DOHH2 (cell line): Measurements from ENCODE around the gene FAM3B.

Experiments used
- H3F3A ChIP-seq: fragments of 200-600 bp; sonication (generic), shearing (Covaris generic); 2 replicates; pipeline ENCODE4 v1.6.0; 2016; ENCODE audit warnings: antibody characterized with exemption, mild to moderate bottlenecking; ENCODE audit not compliant: control insufficient read depth, insufficient read depth
- H3K27ac ChIP-seq: fragments of 200-600 bp; sonication (generic); 2 replicates; pipeline ENCODE4 v1.5.1; 2014; ENCODE audit warnings: low read depth, mild to moderate bottlenecking, low read length, moderate library complexity
- H3K27me3 ChIP-seq: fragments of 200-600 bp; sonication (generic); 2 replicates; pipeline ENCODE4 v1.6.1; 2014; ENCODE audit warnings: mild to moderate bottlenecking, low read length, mixed read lengths; ENCODE audit not compliant: control insufficient read depth
- H3K36me3 ChIP-seq: fragments of 200-600 bp; sonication (generic); 2 replicates; pipeline ENCODE4 v1.6.1; 2014; ENCODE audit warnings: mild to moderate bottlenecking, low read length, moderate library complexity, mixed read lengths; ENCODE audit not compliant: control insufficient read depth
- H3K4me1 ChIP-seq: fragments of 200-600 bp; sonication (generic); 2 replicates; pipeline ENCODE4 v1.6.1; 2014; ENCODE audit warnings: mild to moderate bottlenecking, low read length, mixed read lengths; ENCODE audit not compliant: control insufficient read depth
- H3K4me2 ChIP-seq: fragments of 200-600 bp; sonication (generic); 2 replicates; pipeline ENCODE4 v1.6.0; 2014; ENCODE audit warnings: mild to moderate bottlenecking, low read length, moderate library complexity
- H3K4me3 ChIP-seq: fragments of 200-600 bp; sonication (generic); 2 replicates; pipeline ENCODE4 v1.5.1; 2014; ENCODE audit warnings: mild to moderate bottlenecking, low read length, mixed read lengths
- H3K79me2 ChIP-seq: fragments of 200-600 bp; sonication (generic); 2 replicates; pipeline ENCODE4 v1.6.1; 2014; ENCODE audit warnings: mild to moderate bottlenecking, low read length, mixed read lengths; ENCODE audit not compliant: control insufficient read depth
- H3K9me2 ChIP-seq: fragments of 200-600 bp; sonication (generic); replicated peaks from 2 replicates; pipeline ENCODE4 v1.6.1; 2014; ENCODE audit warnings: mild to moderate bottlenecking, low read length, mixed read lengths; ENCODE audit not compliant: control insufficient read depth
- H3K9me3 ChIP-seq: fragments of 200-600 bp; sonication (generic); 2 replicates; pipeline ENCODE4 v1.6.1; 2014; ENCODE audit warnings: antibody characterized with exemption, low read length, mixed read lengths; ENCODE audit not compliant: control insufficient read depth, insufficient read depth
- H4K20me1 ChIP-seq: fragments of 200-600 bp; sonication (generic); 2 replicates; pipeline ENCODE4 v1.6.0; 2014; ENCODE audit warnings: low read depth, mild to moderate bottlenecking, antibody characterized with exemption, low read length, moderate library complexity; ENCODE audit not compliant: control insufficient read depth, insufficient read depth
- EZH2phosphoT487 ChIP-seq: fragments of 200-600 bp; sonication (generic); IDR thresholded peaks from 2 replicates; pipeline ENCODE4 v1.6.1; 2017; ENCODE audit warnings: borderline replicate concordance, mild to moderate bottlenecking, antibody characterized with exemption, low read length, moderate library complexity, mixed read lengths
- TF ChIP-seq, protein P1 (sequence below): fragments of 200-600 bp; sonication (generic); IDR thresholded peaks from one replicate; pipeline ENCODE4 v1.5.1; 2014; ENCODE audit warnings: antibody characterized with exemption, mild to moderate bottlenecking, low read depth, low read length; ENCODE audit not compliant: poor library complexity, severe bottlenecking

FAM3B gene

DNA sequence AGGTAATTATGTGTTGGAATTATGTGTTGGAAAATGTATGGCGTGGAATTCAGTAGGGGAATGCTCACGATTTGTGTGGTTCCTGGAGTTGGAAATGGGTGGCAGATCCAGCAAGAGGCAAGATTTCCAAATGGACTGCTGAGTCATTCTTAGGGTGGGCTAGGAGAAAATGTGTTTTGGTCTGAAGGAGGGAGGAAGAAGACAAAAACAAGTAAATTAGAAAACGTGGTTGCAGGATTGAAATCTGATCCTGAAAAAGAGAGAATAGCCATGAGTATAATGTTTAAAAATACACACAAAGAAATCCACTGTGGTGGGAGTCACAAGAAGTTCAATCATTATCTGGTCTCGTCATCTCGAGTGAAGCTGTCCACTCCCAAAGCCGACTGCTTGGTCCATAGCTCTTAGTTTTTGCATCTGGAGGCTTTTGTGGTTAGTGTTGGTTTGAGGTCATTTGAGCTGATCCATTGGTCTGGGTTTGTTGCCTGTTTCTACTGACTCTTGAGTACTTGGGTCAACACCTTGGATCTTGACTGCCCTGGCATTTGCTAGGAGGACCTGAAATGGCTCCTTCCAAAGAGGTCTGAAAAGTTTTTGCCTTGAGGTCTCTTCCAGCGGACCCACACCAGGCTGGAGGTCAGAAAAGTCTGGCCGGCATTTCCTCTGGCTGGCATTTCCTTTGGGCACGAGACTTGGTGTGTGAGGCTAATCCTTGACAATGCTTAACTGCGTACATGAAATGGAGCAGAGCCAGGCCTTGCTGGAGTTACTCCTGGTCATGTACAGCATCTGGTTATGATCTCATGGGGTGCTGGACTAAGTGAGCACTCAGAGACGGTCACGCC lies 54.5 kb downstream of the FAM3B start:
- no peak overlapping the region for H3K27ac ChIP-seq
- H3K9me2 ChIP-seq = no peaks in the 10 kb centered on the region
- H3K79me2 ChIP-seq = peaks cover 3% of the 10 kb centered on the region; the same call in 1 of the 2 replicates
- H4K20me1 ChIP-seq = no peaks in the 10 kb centered on the region
- no peaks in the 10 kb centered on the region for H3K9me3 ChIP-seq
- H3K4me3 ChIP-seq = peak overlapping the region; percentile 78
- TF ChIP-seq, protein P1, sequence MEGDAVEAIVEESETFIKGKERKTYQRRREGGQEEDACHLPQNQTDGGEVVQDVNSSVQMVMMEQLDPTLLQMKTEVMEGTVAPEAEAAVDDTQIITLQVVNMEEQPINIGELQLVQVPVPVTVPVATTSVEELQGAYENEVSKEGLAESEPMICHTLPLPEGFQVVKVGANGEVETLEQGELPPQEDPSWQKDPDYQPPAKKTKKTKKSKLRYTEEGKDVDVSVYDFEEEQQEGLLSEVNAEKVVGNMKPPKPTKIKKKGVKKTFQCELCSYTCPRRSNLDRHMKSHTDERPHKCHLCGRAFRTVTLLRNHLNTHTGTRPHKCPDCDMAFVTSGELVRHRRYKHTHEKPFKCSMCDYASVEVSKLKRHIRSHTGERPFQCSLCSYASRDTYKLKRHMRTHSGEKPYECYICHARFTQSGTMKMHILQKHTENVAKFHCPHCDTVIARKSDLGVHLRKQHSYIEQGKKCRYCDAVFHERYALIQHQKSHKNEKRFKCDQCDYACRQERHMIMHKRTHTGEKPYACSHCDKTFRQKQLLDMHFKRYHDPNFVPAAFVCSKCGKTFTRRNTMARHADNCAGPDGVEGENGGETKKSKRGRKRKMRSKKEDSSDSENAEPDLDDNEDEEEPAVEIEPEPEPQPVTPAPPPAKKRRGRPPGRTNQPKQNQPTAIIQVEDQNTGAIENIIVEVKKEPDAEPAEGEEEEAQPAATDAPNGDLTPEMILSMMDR = no peak
- no peak for TF ChIP-seq EZH2phosphoT487
- H3K4me1 ChIP-seq = peaks cover 50% of the 10 kb centered on the region
- 0 out of 2 replicates have a peak, but pooled peaks cover 5% of the 10 kb centered on the region for H3F3A ChIP-seq
- H3K27me3 ChIP-seq = peaks cover 5% of the 10 kb centered on the region; the same call in 1 of the 2 replicates
- H3K36me3 ChIP-seq = no peaks in the 10 kb centered on the region
- H3K4me2 ChIP-seq = peak overlapping the region; percentile 93

DNA sequence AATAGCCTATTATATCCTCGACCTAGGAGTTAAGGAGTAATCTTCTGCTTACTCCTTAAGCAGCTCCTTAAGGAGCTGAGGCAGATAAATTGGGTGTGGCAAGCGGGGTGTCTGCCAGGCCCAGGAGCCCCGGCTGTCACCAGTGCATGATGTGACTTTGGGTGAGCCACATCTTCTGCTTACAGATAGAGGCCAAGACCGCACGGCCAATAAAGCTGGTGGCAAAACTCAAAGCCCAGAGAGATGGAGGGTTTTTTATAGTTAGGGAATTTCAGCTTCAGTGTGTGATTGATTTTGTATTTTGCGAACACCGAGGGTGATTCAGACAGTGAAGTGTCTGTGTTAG lies 55.1 kb downstream of the FAM3B start:
- Histone ChIP-seq H3K4me3 (0 out of 2 replicates have a peak overlapping the region, but pooled peaks have one; percentile 11), H3K79me2 (peaks cover 3% of the 10 kb centered on the region; the same call in 1 of the 2 replicates), H3K4me2 (peak overlapping the region; percentile 93; the same call in 1 of the 2 replicates), H4K20me1 (no peaks in the 10 kb centered on the region), H3K36me3 (no peaks in the 10 kb centered on the region), H3K27ac (no peak overlapping the region), H3K4me1 (peaks cover 46% of the 10 kb centered on the region), H3K9me2 (no peaks in the 10 kb centered on the region), H3F3A (0 out of 2 replicates have a peak, but pooled peaks cover 5% of the 10 kb centered on the region), H3K9me3 (no peaks in the 10 kb centered on the region), H3K27me3 (peaks cover 5% of the 10 kb centered on the region; the same call in 1 of the 2 replicates)
- TF ChIP-seq EZH2phosphoT487 = no peak
- TF ChIP-seq, protein P1 = no peak

DNA sequence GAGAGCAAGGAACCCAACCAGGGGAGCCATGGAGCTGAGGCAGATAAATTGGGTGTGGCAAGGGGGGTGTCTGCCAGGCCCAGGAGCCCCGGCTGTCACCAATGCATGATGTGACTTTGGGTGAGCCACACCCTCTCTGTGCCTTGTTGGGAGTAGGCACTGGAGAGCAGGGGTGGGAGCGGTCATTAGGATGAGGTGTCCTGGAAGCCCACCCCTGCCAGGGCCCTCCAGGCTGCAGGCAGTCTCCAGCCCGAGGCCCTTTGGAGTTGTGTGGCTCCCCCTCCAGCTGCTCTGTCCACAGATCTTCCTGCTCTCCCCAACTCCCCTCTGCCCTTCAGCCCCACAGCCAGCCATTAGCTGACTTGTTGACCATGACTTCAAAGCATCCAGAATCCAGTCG lies 56.7 kb downstream of the FAM3B start:
- no peaks in the 10 kb centered on the region for H3K9me3 ChIP-seq
- H3K4me2 ChIP-seq = no peak overlapping the region
- 0 out of 2 replicates have a peak, but pooled peaks cover 4% of the 10 kb centered on the region for H3F3A ChIP-seq
- no peaks in the 10 kb centered on the region for H4K20me1 ChIP-seq
- H3K4me1 ChIP-seq = peaks cover 30% of the 10 kb centered on the region
- H3K4me3 ChIP-seq = no peak overlapping the region
- no peaks in the 10 kb centered on the region for H3K36me3 ChIP-seq
- H3K27ac ChIP-seq = no peak overlapping the region
- peaks cover 3% of the 10 kb centered on the region; the same call in 1 of the 2 replicates for H3K27me3 ChIP-seq
- TF ChIP-seq EZH2phosphoT487 = no peak
- TF ChIP-seq, protein P1 = no peak
- H3K9me2 ChIP-seq = no peaks in the 10 kb centered on the region
- peaks cover 3% of the 10 kb centered on the region; the same call in 1 of the 2 replicates for H3K79me2 ChIP-seq
